ENCODE data around the gene ALG9.

DNA sequence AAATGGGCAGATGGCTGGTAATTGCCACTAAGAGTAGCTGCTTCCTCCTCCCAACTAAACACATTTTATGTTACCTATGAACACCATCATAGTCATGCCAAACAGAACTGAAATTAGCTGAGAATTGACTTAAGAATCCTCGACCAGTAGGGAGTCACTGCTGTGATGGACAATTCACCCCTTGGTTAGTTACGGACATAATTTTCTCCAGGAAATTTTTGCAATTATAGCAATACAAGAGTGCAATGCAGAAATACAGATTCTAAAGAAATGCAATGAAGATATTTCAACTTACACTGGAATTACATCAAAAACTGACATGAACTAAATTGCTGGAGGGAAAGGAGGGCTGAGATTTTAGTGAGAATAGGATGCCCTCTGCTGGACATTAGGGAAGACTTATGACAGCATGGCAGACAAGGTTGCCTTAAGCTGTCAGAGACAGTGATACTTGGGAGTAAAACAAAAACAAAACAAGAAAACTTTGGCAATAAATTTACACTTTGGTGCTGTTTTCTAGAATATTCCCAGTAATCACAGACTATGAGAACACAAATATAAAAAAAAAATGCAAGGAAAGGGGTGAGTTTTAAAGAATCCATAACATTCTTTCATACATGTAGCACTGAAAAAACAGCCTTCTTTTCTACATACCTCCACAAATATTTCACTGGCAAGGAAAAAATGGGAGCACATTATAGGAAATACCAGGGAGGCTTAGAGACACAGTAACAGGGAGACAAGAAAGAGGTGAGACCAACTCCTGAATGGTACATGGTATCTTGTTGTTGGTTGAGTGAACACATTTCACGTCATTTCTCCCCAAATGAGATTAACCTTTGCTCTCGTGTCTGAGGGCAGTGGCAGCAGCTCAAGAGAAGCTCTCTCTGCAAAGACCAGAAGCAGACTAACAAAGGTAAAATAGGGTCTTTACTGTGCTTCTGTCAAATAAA is 94.0 kb downstream of the ALG9 start:
- TF ChIP-seq POLR2A (IDR thresholded peaks at IDR 0.05) (no peak), POLR2AphosphoS5 (IDR thresholded peaks at IDR 0.05) (no peak)
- TF ChIP-seq, protein P1, sequence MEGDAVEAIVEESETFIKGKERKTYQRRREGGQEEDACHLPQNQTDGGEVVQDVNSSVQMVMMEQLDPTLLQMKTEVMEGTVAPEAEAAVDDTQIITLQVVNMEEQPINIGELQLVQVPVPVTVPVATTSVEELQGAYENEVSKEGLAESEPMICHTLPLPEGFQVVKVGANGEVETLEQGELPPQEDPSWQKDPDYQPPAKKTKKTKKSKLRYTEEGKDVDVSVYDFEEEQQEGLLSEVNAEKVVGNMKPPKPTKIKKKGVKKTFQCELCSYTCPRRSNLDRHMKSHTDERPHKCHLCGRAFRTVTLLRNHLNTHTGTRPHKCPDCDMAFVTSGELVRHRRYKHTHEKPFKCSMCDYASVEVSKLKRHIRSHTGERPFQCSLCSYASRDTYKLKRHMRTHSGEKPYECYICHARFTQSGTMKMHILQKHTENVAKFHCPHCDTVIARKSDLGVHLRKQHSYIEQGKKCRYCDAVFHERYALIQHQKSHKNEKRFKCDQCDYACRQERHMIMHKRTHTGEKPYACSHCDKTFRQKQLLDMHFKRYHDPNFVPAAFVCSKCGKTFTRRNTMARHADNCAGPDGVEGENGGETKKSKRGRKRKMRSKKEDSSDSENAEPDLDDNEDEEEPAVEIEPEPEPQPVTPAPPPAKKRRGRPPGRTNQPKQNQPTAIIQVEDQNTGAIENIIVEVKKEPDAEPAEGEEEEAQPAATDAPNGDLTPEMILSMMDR (IDR thresholded peaks at IDR 0.05 in 8 of 11, conservative IDR thresholded peaks at IDR 0.05 in 3 of 11), result peak; percentile 65 to 89 (median 82)

Data from spleen (tissue), 7 donors.